Loucy (cell line): ENCODE data around the gene PFKFB4.

Experiments
- CTCF ChIP-seq: fragments of 200-600 bp; sonication (generic); conservative IDR thresholded peaks from 2 replicates; pipeline ENCODE4 v1.5.1; 2014; ENCODE audit warnings: mild to moderate bottlenecking, antibody characterized with exemption, low read length
- EZH2phosphoT487 ChIP-seq: fragments of 200-600 bp; IDR thresholded peaks from 2 replicates; pipeline ENCODE4 v1.6.1; 2018; ENCODE audit warnings: antibody characterized with exemption, mild to moderate bottlenecking, moderate library complexity, borderline replicate concordance

- TF ChIP-seq CTCF (no peak), EZH2phosphoT487 (no peak)
These were observed 8.1 kb upstream of the PFKFB4 start for GRCh38 chr3:48564667-48565066.
